DMS153 (cell line): Measurements from ENCODE around the gene DDR1.
A peak's percentile ranks its signal among the peaks of the same experiment; 100 is the strongest.

Experiments
- DNase-seq: peaks from one replicate; lab custom pipeline; 2025; lab: John Stamatoyannopoulos, UW

Gene DDR1

DNA sequence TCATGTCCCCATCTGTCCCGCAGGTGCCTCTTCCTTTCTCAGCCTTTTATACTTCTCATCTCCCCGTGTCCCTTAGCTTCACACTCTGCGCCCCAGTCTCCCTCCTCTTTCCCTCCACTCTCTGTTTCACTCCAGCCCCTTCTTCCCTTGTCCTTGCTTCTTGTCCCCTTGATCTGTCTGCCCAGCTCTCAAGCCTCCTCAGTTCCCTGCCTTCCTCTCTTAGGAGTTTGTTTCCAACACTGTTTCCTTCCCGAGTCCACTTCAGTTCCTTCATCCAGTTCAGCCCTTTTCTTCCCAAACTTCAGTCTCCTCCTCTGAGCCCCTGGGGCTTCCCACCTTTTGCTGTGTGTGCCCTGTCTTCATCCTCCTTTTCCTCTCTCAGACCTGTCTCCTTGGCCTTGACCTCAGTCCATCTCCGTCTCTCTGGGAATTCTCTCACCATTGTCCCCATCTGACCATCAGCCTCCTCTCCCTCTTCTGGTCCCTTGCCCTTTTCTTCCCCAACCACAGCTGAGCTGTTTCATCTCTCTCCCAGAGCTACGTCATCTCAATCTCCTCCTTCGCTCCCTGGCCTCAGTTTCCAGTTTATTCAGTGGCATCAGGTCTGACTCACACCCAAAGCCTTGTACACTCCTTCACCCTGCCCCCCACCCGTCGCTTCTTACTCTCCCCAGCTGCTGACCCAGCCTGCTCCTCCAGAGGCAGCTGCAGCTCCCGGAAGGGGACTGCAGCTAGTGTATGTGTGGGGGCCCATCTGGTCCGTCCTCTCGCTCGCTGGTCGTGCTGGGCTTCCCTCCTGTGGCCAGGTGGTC lies 2.7 kb upstream of the DDR1 start:
- DNase-seq = no peak

DNA sequence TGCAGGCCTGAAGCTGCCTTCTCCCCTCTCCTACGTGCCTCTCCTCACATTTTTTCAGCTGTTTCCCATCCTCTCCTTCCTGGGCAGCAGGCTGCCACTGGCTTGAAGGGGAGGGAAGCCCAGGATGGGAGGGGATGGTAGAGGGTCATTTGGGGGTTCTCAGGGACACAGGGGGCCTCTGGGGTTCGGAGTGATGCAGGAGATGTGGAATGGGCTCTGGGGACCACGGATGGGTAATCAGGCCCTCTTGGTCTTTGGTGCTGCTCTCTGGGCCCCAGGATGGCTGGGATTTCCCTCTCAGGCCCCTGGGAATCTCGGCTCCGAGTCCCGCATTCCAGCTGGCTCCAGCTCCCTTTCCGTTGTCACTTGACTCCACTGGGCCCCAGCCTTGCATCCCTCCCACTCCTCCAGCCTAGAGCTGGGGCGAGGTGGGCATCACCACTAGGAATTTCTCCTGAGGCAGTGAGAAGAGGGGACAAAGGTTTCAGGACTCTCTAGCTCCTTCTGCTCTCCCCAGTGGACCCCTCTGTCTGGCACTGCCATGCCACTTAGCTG lies 2.0 kb upstream of the DDR1 start:
- DNase-seq = no peak

DNA sequence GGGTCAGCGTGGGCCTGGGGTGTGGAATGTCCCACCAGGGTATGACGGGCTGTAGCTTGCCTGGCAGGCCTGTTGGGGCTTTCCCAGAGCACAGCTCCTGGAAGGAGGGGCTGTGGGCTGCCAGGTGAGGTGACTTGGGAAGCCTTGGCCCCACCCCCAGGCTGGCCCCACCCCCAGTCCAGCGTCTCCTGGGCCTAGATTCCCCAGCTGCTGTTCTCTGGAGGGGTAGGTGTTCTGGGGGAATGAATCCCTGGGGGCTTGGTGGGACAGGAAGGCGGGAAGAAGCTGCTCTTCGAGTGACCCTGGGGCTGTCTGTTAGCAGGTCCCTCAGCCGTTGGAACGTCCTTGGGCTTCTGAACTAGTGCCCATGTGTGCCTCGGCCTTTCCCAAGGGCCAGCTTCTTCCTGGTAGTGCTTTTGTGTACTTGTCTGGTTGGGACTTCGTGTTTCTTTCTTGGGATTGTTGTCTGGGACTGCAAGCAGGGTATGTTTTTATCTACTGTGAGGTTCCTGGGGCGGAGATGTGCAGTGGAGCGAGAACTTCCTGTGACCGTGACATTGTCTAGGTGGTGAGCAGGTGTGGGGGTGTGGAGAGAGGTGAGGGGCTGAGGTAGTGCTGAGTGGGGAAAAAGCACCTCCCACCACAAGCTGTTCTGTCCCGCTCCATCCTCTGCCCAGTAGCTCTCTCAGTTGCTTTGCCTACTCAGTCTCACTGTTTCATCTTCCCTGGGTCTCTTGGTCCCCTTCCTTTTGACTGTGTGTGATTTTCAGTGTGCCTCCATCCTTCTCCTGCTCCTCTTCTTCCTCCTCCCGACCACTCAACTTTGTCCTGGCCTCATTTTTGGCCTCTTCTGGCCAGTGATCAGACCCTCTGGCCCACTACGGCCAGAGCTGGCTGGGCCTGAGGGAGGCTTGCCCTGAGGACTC lies 1.3 kb upstream of the DDR1 start:
- DNase-seq = peak; percentile 30

DNA sequence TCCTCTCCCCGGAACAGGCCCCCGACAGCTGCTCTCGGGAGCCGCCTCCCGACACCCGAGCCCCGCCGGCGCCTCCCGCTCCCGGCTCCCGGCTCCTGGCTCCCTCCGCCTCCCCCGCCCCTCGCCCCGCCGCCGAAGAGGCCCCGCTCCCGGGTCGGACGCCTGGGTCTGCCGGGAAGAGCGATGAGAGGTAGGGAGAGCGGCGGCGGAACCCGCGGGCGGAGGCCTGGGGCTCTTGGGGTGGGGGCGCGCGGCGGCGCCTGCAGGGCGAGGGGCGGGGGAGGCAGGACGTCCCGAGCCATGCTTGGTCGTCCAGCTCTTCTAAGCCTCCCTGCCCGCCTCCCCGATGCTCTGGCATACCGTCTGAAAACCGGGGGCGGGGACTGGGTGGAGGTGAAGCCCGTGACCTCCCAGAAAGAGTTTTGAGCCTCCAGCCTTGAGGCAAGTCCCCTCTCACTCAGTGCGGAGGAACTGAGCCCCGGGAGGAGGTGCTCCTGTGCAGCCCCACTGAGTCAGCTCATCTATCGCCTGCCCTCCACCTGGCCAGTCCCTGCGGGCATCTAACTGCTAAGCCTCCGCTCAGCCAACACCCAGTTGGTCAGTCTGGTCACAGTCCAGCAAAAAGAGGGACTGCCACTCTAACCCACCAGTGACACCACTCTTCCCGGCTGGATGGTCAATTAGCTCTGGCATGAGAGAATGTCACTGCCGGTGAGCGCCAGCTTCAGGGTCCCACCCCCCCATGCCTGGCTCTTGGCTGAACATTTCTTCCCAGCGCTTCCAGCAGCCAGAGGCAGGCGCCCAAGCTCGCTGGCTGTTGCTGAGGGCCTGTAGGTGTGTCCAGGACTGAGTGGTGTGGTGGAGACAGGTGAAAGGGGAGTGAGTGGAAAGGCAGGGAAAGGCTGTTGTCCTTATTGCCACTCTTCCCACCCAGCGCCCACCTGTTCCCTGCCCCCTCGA lies 482 bp downstream of the DDR1 start:
- no peak for DNase-seq

DNA sequence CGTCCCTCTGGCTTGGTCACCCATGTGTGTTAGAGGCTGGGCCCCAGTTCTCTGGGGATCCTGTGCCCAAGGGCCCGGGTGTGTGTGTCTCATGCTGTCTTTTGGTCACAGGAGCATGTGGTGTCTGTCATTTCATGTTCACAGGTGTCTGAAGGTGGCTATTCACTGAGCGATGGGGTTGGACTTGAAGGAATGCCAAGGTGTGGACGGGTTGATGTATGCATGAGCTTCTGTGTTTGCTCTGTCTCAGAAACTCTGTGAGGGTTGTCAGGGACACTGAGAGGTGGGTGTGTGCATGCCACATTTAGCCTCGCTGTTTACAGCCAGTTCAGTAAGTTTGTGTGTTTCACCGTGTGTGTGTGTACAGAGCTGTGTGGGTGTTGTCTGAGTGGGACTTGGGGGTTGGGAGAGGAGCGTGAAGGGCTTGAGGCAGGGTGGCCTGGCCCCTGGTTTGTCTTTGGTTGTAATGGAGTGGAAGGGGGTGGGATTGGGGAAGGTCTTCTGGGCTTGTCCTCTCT lies 1.2 kb downstream of the DDR1 start:
- DNase-seq = peak; percentile 29

DNA sequence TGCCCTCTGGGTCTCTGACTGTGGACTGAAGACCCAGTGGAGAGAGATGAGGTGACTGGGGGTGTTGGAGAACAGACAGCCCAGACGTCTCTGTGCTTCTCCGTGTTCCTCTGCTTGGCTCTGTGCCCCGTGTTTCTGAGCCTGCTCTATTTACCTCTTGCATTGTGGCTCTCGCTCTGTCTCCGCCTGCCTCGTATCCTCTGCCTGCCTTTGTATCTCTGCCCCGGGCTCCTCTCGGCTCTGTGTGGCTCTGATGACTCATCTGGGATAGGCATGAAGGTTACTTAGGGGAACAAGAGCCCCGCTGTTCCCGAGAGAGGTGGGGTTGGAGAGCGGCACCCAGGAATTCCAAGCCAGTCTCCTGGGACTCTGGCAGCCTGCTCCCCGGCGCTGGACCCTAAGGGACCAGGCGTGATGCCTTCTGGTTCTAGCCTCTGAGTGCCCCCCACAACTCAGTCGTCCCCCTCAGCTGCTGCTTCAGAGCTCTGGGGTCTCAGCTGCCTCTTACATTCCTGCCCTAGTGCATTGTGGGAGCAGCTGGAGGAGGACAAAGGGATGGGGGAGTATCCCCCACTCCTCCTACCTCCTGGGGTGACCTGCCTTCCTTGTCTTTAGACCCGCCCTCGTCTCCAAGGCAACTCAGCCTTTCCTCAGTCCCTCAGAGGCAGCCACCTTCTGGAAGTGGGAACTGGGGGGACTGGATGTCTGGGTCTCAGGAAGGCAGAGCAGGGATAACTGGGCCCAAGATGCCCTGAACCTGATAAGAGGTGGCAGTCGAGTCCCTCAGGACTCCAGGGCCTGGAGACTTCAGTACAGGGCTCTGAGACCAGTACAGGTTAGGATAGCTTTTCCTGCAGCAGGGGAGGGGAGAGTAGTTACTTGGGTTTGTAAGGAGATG lies 1.9 kb downstream of the DDR1 start:
- DNase-seq = peak; percentile 61

DNA sequence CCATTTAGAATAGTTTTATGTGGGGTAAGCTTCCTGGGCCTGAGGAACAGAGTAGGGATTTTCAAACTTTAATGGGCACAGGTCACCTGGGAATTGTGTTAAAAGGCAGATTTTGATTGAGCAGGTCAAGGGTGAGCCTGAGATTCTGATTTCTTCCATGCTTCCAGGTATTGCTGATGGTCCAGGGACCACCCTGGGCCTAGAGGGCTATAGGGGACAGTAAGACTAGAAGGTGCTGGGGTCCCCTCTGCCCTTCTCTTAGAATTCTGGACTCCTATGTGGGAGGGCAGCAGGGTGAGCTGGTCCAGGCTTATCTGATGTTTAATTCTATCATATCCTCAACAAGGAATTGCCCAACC lies 2.6 kb downstream of the DDR1 start:
- DNase-seq = no peak

DNA sequence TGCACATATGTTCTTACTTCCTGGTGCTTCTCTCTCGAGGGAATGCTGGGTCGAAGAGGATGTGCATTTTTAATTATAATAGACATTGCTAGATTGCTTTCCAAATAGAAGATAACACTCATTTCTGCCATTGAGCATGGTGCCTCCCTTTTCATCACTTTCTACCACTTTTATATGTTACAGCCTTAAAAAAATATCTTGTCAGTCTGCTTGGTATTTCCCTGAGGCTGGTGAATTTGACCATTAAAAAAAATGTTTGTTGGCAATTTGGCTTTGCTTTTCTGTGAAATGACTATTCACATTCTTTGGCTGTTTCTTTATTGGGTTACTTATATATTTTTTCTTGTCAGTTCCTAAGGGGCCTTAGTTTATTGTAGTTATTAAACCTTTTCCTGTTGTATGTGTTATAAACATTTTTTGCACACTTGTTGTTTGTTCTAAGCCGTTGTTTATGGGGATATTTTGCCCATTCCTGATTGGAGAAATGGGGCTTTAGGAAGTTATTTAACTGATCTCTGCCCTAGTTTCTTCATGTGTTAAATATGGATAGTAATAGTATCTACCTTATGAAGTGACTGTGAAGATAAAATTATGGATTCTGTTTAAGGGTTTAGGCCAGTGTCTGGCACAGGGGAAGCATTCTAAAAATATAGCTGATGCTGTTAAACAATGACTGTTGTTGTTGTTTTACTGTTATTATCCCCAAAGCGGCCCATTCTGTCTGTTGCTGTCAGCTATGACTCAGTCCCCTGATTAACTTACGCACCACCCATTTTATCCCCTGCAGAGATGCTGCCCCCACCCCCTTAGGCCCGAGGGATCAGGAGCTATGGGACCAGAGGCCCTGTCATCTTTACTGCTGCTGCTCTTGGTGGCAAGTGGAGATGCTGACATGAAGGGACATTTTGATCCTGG lies 3.8 kb downstream of the DDR1 start:
- no peak for DNase-seq

DNA sequence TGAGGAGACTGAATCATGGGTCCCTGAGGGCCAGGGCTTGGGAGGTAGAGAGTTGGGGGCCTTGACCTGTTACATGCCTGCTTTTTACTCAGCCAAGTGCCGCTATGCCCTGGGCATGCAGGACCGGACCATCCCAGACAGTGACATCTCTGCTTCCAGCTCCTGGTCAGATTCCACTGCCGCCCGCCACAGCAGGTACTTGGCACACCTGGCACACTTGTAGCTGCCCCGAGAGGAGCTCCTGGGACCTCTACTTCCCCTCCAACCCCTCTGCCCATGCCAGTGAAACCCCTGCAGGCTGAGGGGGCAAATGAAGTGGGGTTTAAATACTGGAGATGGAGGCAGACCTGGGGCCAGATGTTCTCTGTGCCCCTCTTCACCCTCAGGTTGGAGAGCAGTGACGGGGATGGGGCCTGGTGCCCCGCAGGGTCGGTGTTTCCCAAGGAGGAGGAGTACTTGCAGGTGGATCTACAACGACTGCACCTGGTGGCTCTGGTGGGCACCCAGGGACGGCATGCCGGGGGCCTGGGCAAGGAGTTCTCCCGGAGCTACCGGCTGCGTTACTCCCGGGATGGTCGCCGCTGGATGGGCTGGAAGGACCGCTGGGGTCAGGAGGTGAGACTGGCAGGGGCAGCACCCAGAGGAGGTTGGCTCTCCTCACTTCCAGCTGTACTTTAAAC lies 4.6 kb downstream of the DDR1 start:
- DNase-seq = no peak

DNA sequence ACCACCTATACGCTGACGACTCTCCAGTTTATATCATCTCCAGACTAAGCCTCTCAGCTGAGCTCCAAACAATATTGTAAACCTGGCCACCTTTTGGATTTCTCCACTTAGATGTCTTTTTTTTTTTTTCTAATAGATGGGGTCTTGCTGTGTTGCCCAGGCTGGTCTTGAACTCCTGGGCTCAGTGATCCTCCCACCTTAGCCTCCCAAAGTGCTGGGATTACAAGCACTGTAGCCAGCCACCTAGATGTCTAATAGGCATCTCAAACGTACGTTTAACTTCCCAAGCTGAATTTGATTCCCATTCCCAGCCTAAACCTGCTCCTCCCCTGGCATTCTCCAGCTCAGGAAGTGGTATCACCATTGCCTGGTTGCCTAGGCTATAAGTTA lies 5.2 kb downstream of the DDR1 start:
- DNase-seq = no peak

DNA sequence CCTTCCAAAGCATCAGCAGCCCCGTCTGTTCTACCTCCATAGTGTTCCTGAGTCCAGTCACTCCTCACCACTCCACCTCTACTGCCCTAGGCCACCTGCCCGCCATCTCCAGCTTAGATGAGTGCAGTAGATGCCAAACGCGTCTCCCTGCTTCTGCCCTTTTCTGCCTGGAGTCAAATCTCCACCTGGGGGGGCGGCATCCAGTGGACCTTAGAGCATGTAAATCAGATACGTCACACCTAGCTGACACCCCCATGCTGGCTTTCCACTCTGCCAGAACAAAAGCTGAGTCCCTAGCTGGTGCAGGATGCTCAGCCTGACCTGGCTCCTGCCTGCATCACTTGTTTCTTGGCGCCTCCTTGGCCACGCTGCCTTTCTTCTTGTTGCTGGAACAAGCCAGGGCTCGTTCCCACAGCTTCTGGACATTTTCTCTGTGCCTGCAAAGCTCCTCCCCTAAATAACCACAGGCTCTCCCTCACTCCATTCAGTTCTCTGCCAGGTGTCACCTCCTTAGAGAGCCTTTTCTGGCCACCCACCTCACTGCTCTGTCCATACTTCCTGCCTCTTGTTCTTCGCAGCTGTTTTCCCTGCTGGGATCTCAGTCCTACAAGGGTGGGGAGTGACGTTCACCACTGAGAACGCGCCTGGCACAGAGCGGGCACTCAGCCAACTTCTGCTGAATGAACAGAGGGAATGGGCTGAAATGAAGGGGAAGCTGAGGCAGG lies 5.8 kb downstream of the DDR1 start:
- peak; percentile 56 for DNase-seq

DNA sequence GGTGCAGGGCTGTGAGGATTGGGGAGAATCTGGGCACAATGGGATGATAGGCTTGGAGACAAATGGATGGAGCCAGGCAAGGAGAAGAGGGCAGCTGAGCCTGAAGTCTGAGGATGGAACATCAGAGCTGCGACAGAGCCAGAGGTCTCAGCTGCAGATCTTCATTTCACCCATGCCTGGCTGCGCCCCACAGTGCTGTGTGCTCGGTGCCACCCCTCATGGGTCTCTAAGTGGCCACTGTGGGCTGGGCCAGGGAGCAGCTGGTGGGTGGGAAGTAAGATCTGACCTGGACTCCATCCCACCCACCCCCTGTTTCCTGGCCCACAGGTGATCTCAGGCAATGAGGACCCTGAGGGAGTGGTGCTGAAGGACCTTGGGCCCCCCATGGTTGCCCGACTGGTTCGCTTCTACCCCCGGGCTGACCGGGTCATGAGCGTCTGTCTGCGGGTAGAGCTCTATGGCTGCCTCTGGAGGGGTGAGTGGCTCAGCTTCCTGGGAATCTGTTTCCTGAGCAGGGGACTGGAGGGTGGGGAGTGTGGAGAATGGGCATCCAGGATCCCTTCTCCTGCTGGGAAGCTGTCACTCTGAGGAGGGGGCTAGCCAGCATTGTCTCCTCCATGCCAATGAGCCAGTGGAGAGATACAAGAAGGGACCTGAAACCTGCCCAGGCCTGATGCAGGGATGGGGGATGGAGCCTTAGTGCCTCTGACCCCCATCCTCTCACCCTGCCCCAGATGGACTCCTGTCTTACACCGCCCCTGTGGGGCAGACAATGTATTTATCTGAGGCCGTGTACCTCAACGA lies 6.5 kb downstream of the DDR1 start:
- no peak for DNase-seq

DNA sequence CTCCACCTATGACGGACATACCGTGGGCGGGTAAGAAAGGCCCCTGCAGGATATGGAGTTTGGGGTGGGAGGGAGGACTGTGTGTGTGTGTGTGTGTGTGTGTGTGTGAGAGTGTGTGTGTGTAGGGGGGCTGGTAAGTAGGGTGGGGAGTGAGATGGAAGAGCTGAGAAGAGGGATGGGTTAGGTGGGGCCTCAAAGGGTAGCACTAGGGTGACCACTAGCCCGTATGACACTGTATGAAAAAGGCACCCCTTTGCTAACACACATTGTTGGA lies 7.1 kb downstream of the DDR1 start:
- DNase-seq = no peak

DNA sequence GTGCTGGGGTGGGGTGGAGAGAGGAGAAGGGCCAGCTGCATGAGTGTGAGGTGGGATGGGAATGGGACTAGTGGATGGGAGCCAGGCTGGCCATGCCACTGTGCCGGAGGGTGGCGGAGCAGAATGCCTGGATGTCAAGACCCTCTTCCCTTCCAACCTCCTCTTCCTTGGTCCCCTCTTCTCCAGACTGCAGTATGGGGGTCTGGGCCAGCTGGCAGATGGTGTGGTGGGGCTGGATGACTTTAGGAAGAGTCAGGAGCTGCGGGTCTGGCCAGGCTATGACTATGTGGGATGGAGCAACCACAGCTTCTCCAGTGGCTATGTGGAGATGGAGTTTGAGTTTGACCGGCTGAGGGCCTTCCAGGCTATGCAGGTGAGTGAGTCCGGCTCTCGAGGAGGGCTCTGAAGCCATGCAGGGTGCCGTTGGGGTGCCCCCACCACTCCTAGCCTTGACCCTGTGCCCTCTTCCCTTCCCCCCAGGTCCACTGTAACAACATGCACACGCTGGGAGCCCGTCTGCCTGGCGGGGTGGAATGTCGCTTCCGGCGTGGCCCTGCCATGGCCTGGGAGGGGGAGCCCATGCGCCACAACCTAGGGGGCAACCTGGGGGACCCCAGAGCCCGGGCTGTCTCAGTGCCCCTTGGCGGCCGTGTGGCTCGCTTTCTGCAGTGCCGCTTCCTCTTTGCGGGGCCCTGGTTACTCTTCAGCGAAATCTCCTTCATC lies 7.7 kb downstream of the DDR1 start:
- DNase-seq = no peak

DNA sequence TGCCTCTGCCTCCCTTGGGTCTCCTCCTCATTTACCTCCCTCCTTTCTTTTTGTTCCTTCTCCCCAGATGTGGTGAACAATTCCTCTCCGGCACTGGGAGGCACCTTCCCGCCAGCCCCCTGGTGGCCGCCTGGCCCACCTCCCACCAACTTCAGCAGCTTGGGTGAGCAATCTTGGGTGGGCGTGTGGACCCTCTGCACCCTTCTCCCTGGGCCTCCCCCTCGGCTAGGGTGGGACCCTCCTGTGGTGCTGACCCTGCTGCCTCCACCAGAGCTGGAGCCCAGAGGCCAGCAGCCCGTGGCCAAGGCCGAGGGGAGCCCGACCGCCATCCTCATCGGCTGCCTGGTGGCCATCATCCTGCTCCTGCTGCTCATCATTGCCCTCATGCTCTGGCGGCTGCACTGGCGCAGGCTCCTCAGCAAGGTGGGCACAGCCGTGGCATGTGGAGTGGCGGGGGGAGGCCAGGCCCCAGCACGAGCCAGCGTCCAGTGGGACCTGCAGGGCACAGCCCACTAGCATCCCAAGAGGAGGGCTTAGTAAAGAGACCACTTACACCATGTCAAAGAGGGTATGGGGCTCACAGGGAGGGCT lies 8.8 kb downstream of the DDR1 start:
- DNase-seq = no peak

DNA sequence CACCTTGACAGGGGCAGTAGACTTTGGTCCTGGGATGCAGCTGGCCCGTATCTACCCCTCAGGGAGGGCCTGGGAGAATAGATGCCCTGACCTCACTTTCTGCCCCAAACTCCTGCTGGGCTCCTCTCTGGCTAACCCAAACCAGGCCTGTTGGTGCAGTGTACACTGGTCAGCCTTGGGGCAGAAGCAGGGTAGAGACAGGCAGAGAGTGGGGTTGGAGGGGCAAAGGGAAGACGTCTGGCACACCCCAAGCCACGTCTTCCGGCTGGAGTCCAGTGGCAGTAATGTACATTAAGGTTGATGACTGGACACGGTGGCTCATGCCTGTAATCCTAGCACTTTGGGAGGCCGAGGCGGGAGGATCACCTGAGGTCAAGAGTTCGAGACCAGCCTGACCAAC lies 9.3 kb downstream of the DDR1 start:
- DNase-seq = no peak

DNA sequence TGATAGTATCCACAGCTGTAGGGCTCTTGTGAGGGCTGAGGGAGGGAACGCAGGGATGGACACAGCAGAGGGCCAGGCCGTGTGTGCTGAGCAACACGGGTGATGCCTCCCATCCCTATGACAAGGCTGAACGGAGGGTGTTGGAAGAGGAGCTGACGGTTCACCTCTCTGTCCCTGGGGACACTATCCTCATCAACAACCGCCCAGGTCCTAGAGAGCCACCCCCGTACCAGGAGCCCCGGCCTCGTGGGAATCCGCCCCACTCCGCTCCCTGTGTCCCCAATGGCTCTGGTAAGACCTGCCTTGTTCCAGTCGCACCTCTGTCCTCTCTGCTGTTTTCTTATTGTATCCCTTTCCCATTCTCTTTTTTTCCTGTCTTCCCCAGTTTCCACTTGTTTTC lies 10.1 kb downstream of the DDR1 start:
- DNase-seq = no peak
